Mesenchymal stem cell (in vitro differentiated cells and primary cell): Measurements from ENCODE around the gene PEX19.
A peak's percentile ranks its signal among the peaks of the same experiment; 100 is the strongest.

Experiments
- DNase-seq: peaks from one replicate; pipeline ENCODE4 v3.0.0-alpha.2; 2013
- H2AFZ ChIP-seq: one replicate; pipeline ENCODE4 v1.6.1; 2013; ENCODE audit warnings: low read depth, mild to moderate bottlenecking, control low read depth, inconsistent platforms, low read length, moderate library complexity
- H2AK5ac ChIP-seq: 2 replicates; pipeline ENCODE4 v1.6.1; 2013; ENCODE audit warnings: low read length, moderate library complexity, mild to moderate bottlenecking, inconsistent platforms; ENCODE audit not compliant: severe bottlenecking
- H2BK120ac ChIP-seq: one replicate; pipeline ENCODE4 v1.6.1; 2013; ENCODE audit warnings: low read depth, mild to moderate bottlenecking, inconsistent platforms, low read length, moderate library complexity
- H2BK12ac ChIP-seq, 2 experiments: one replicate each; pipeline ENCODE4 v1.6.1; 2013; ENCODE audit warnings: inconsistent platforms in 2 of 2, low read length in 2 of 2, mild to moderate bottlenecking in 2 of 2, moderate library complexity in 2 of 2, control low read depth in 1 of 2
- H2BK15ac ChIP-seq: one replicate; pipeline ENCODE4 v1.6.1; 2013; ENCODE audit warnings: mild to moderate bottlenecking, low read depth, inconsistent platforms; ENCODE audit not compliant: poor library complexity, severe bottlenecking
- H2BK5ac ChIP-seq: 2 replicates; pipeline ENCODE4 v1.6.1; 2013; ENCODE audit warnings: low read depth, mild to moderate bottlenecking, low read length, control low read depth, inconsistent platforms; ENCODE audit not compliant: poor library complexity, severe bottlenecking
- H3K14ac ChIP-seq, 2 experiments: one replicate each; pipeline ENCODE4 v1.6.1; 2013; ENCODE audit warnings: inconsistent platforms in 2 of 2, low read length in 2 of 2, control low read depth in 1 of 2, mild to moderate bottlenecking in 1 of 2, moderate library complexity in 1 of 2
- H3K18ac ChIP-seq, 2 experiments: one replicate each; pipeline ENCODE4 v1.6.1; 2013; ENCODE audit warnings: inconsistent platforms in 2 of 2, low read length in 2 of 2, control low read depth in 1 of 2, low read depth in 1 of 2, mild to moderate bottlenecking in 1 of 2
- H3K23ac ChIP-seq, 2 experiments: one replicate each; pipeline ENCODE4 v1.6.1; 2013; ENCODE audit warnings: inconsistent platforms in 2 of 2, low read length in 2 of 2, mild to moderate bottlenecking in 2 of 2, moderate library complexity in 2 of 2, control low read depth in 1 of 2
- H3K27ac ChIP-seq: 2 replicates; pipeline ENCODE4 v1.5.1; 2013; ENCODE audit warnings: mild to moderate bottlenecking, moderate library complexity, low read length, control low read depth, inconsistent platforms; ENCODE audit not compliant: poor library complexity, severe bottlenecking
- H3K27me3 ChIP-seq, 2 experiments: 2 replicates each; pipeline versions ENCODE4 v1.6.1 to v1.7.0; 2013; ENCODE audit warnings: low read length in 2 of 2, mild to moderate bottlenecking in 2 of 2, moderate library complexity in 2 of 2, control low read depth in 1 of 2, inconsistent platforms in 1 of 2; ENCODE audit not compliant: control insufficient read depth in 1 of 2, insufficient read depth in 1 of 2
- H3K36me3 ChIP-seq, 2 experiments: 2 replicates each; pipeline versions ENCODE4 v1.6.1 to v1.7.0; 2013; ENCODE audit warnings: low read length in 2 of 2, control low read depth in 1 of 2, inconsistent platforms in 1 of 2, low read depth in 1 of 2, mild to moderate bottlenecking in 1 of 2; ENCODE audit not compliant: insufficient read depth in 2 of 2, control insufficient read depth in 1 of 2
- H3K4ac ChIP-seq, 2 experiments: one replicate each; pipeline ENCODE4 v1.6.1; 2013; ENCODE audit warnings: inconsistent platforms in 2 of 2, low read length in 2 of 2, mild to moderate bottlenecking in 2 of 2, moderate library complexity in 2 of 2, control low read depth in 1 of 2, low read depth in 1 of 2
- H3K4me1 ChIP-seq: 2 replicates; pipeline ENCODE4 v1.6.1; 2013; ENCODE audit warnings: low read depth, low read length, control low read depth; ENCODE audit not compliant: control insufficient read depth, insufficient read depth
- H3K4me2 ChIP-seq: 2 replicates; pipeline ENCODE4 v1.6.1; 2013; ENCODE audit warnings: low read length, mild to moderate bottlenecking, inconsistent platforms; ENCODE audit not compliant: poor library complexity, severe bottlenecking
- H3K4me3 ChIP-seq, 2 experiments: 2 replicates each; pipeline versions ENCODE4 v1.5.1 to v1.7.0; 2013; ENCODE audit warnings: low read length in 2 of 2, mild to moderate bottlenecking in 2 of 2, control low read depth in 1 of 2, low read depth in 1 of 2; ENCODE audit not compliant: insufficient read depth in 1 of 2
- H3K79me1 ChIP-seq: replicated peaks from 2 replicates; pipeline ENCODE4 v1.6.1; 2013; ENCODE audit warnings: mild to moderate bottlenecking, control low read depth, low read length, inconsistent platforms; ENCODE audit not compliant: poor library complexity, severe bottlenecking
- H3K9ac ChIP-seq: 2 replicates; pipeline ENCODE4 v1.7.0; 2013; ENCODE audit warnings: mild to moderate bottlenecking, low read length, moderate library complexity
- H3K9me3 ChIP-seq: 2 replicates; pipeline ENCODE4 v1.7.0; 2013; ENCODE audit warnings: mild to moderate bottlenecking, low read length; ENCODE audit not compliant: control insufficient read depth
- H4K8ac ChIP-seq: one replicate; pipeline ENCODE4 v1.6.1; 2013; ENCODE audit warnings: inconsistent platforms, mild to moderate bottlenecking, low read length, moderate library complexity
- H4K91ac ChIP-seq: one replicate; pipeline ENCODE4 v1.6.1; 2013; ENCODE audit warnings: mild to moderate bottlenecking, low read length, inconsistent platforms
- WGBS: methylation state at CpG from one replicate; pipeline ENCODE4 v1.1.7; 2013; ENCODE audit warnings: mixed read lengths; 5-methylcytosine and 5-hydroxymethylcytosine counted together

PEX19 gene

GRCh38 chr1:160260406-160261382 is 24.2 kb downstream of the PEX19 start:
- Histone ChIP-seq H2BK5ac (no peak overlapping the region), H3K4me1 (peaks cover 2% of the 10 kb centered on the region), H2AK5ac (no peak overlapping the region), H3K9me3 (no peaks in the 10 kb centered on the region), H4K91ac (no peak overlapping the region), H2BK15ac (no peak overlapping the region), H4K8ac (no peak overlapping the region), H3K27me3 (no peaks in the 10 kb centered on the region), H3K79me1 (peaks cover 10% of the 10 kb centered on the region), H3K9ac (peak overlapping the region; percentile 98), H3K23ac (no peak overlapping the region), H3K18ac (no peak overlapping the region), H3K27ac (peak overlapping the region; percentile 57), H3K14ac (no peak overlapping the region), H3K4me2 (peak overlapping the region; percentile 41), H3K36me3 (peaks cover 0 to 5% of the 10 kb centered on the region in 2 experiments), H3K4me3 (peak overlapping the region in 1 of 2 experiments; percentile 97), H2BK12ac (no peak overlapping the region), H2BK120ac (no peak overlapping the region), H3K4ac (no peak overlapping the region), H2AFZ (no peak overlapping the region)
- peak; percentile 79 for DNase-seq
- WGBS, result 78% methylated on average over 4 of the region's 6 CpGs

GRCh38 chr1:160258177-160258798 is 26.6 kb downstream of the PEX19 start:
- no peak overlapping the region for H3K14ac ChIP-seq
- H2AK5ac ChIP-seq, result no peak overlapping the region
- no peak overlapping the region for H3K18ac ChIP-seq
- H3K4me2 ChIP-seq, result no peak overlapping the region
- no peak overlapping the region for H2BK120ac ChIP-seq
- no peak overlapping the region for H2BK5ac ChIP-seq
- no peak overlapping the region for H3K23ac ChIP-seq
- no peaks in the 10 kb centered on the region for H3K9me3 ChIP-seq
- H2BK15ac ChIP-seq, result no peak overlapping the region
- peaks cover 19% of the 10 kb centered on the region for H3K79me1 ChIP-seq
- H2AFZ ChIP-seq, result no peak overlapping the region
- H4K8ac ChIP-seq, result no peak overlapping the region
- 94% methylated on average over 6 of the region's 7 CpGs for whole genome bisulfite sequencing
- no peaks in the 10 kb centered on the region for H3K27me3 ChIP-seq
- H4K91ac ChIP-seq, result no peak overlapping the region
- no peak overlapping the region for H3K9ac ChIP-seq
- no peak overlapping the region for H2BK12ac ChIP-seq
- peaks cover 3 to 5% of the 10 kb centered on the region in 2 experiments for H3K36me3 ChIP-seq
- peaks cover 4% of the 10 kb centered on the region for H3K4me1 ChIP-seq
- no peak overlapping the region for H3K4ac ChIP-seq
- no peak overlapping the region for H3K27ac ChIP-seq
- DNase-seq, result no peak
- no peak overlapping the region for H3K4me3 ChIP-seq

- H3K14ac ChIP-seq, result no peak overlapping the region
- no peak overlapping the region for H3K27ac ChIP-seq
- H2BK12ac ChIP-seq, result no peak overlapping the region
- no peaks in the 10 kb centered on the region for H3K27me3 ChIP-seq
- peaks cover 5% of the 10 kb centered on the region in 2 experiments for H3K36me3 ChIP-seq
- H3K9me3 ChIP-seq, result no peaks in the 10 kb centered on the region
- no peak for DNase-seq
- H2BK15ac ChIP-seq, result no peak overlapping the region
- no peak overlapping the region for H3K4me3 ChIP-seq
- H3K4me1 ChIP-seq, result peaks cover 4% of the 10 kb centered on the region
- over 99% methylated on average over 6 of the region's 6 CpGs for WGBS
- no peak overlapping the region for H4K8ac ChIP-seq
- H3K23ac ChIP-seq, result no peak overlapping the region
- H4K91ac ChIP-seq, result no peak overlapping the region
- no peak overlapping the region for H3K18ac ChIP-seq
- no peak overlapping the region for H2BK120ac ChIP-seq
- H2BK5ac ChIP-seq, result no peak overlapping the region
- H3K4ac ChIP-seq, result no peak overlapping the region
- H2AK5ac ChIP-seq, result no peak overlapping the region
- H3K9ac ChIP-seq, result peak overlapping the region; percentile 7
- no peak overlapping the region for H3K4me2 ChIP-seq
- H3K79me1 ChIP-seq, result peaks cover 19% of the 10 kb centered on the region
- no peak overlapping the region for H2AFZ ChIP-seq
Observed at GRCh38 chr1:160257411-160258015, 27.4 kb downstream of the PEX19 start.
